HCT116 (cell line): ENCODE results near the gene SPATA22.

Experiments
- CTCF ChIP-seq, 3 experiments: fragments of 200-600 bp in 1 of 3; sonication (generic) in 1 of 3; IDR thresholded peaks in 2 of 3; conservative IDR thresholded peaks in 1 of 3; 2 replicates each; pipeline ENCODE4 v1.5.1; 2012 to 2017; ENCODE audit warnings: low read depth in 2 of 3, low read length in 2 of 3, antibody characterized with exemption in 1 of 3, borderline replicate concordance in 1 of 3, control low read depth in 1 of 3, mild to moderate bottlenecking in 1 of 3, mixed read lengths in 1 of 3, mixed run types in 1 of 3, moderate library complexity in 1 of 3; ENCODE audit not compliant: insufficient read depth in 1 of 3
- EZH2 ChIP-seq: fragments of 200-600 bp; sonication (generic); IDR thresholded peaks from 2 replicates; pipeline ENCODE4 v1.6.1; 2017; ENCODE audit warnings: antibody characterized with exemption, mixed run types
- EZH2phosphoT487 ChIP-seq: fragments of 200-600 bp; IDR thresholded peaks from 2 replicates; pipeline ENCODE4 v1.6.1; 2018; ENCODE audit warnings: antibody characterized with exemption, borderline replicate concordance
- POLR2A ChIP-seq: IDR thresholded peaks from 2 replicates; pipeline ENCODE4 v1.7.0; 2011; ENCODE audit warnings: borderline replicate concordance; ENCODE audit not compliant: insufficient read depth, insufficient read length; ENCODE audit errors: extremely low read depth
- POLR2AphosphoS5 ChIP-seq: IDR thresholded peaks from 2 replicates; pipeline ENCODE4 v1.6.1; 2011; ENCODE audit warnings: mild to moderate bottlenecking, low read depth, low read length, moderate library complexity
- REST ChIP-seq: IDR thresholded peaks from 2 replicates; pipeline ENCODE4 v1.6.1; 2012; ENCODE audit warnings: low read depth
- ZNF274 ChIP-seq: fragments of 200-500 bp; sonication (Bioruptor generic); IDR thresholded peaks from 2 replicates; pipeline ENCODE4 v1.6.1; 2014; ENCODE audit warnings: mild to moderate bottlenecking, low read depth, low read length, inconsistent platforms

- TF ChIP-seq ZNF274 (no peak), CTCF (IDR thresholded peaks at IDR 0.05 in 2 of 3, conservative IDR thresholded peaks at IDR 0.05 in 1 of 3; ENCODE audit: borderline replicate concordance in 1 of 3, insufficient read depth in 1 of 3, low read depth in 2 of 3, low read length in 2 of 3) (no peak), POLR2A (no peak), POLR2AphosphoS5 (no peak), EZH2 (no peak), EZH2phosphoT487 (no peak), REST (no peak)
These were observed 38.5 kb upstream of the SPATA22 start for GRCh38 chr17:3510090-3510489.
